NCI-H345 treated with DMSO at 0.1 percent for 48 hours (cell line): ENCODE data around the gene VAPB.
"Not testable (repeated sequence)": the region's sequence is repeated elsewhere in the genome, so short reads cannot be mapped to it uniquely, and the experiment has no call there.

Experiments used
- DNase-seq: peaks from one replicate; lab custom pipeline; 2025; ENCODE audit not compliant: unreplicated experiment; lab: John Stamatoyannopoulos, UW

Gene VAPB

DNA sequence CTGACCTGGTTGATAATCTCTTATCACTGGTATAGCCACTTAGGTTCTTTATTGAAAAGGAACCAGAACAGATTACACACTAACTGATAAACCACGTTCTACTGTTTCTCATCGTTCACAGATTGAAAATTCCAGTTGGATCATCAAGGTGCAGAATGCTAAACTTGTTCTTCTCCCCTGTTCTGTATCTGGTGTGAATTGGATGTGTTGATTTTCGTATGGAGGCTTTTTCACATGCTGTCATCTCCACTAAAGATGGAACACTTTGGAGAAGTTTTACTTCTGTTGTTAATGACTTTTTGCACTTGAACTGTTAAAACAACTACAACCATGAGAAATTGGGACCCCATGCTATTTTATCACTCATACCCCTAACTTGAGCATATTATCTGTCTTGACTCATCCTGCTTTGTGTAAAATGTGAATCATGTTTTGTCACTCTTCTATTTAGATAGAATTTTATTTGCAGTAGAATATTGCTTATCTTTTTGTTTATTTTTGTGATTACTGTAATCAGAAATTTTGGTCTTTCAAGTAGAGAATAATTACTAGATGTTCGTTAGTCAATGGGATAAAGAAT, 17.5 kb downstream of the VAPB start:
- DNase-seq = no peak

- no peak for DNase-seq
Measured at GRCh38 chr20:58407201-58407873, 18.3 kb downstream of the VAPB start.

- no peak for DNase-seq
Measured at GRCh38 chr20:58407966-58408557, 19.0 kb downstream of the VAPB start.

DNA sequence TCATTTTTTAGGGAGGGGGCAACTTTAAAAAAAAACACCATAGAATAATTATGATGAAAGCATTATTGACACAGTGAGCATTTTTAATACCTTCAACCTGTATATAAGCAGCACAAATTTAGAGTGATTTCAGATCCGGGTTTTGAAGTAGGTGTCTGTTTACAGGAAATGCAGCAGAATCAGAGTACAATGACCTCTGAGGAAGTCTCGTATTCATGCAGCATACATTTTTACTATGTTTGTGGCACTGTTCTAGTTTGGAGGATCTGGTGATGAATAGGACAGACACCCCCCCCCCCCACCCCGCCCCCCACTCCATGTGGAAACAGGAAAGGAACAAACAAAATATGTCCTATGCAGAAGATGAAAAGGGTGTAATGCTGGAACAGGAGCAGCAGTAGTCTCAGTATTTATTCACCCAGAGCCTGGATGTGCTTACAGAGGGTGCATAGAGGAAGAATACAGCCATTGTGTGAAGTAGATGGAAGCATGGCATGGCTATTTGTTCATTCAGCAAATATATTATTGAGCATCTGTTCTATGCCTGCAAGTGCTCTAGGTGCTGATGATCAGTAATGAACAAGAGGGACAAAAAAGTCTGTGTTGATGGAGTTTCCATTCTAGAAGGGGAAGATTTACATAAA, 19.7 kb downstream of the VAPB start:
- DNase-seq = no peak

DNA sequence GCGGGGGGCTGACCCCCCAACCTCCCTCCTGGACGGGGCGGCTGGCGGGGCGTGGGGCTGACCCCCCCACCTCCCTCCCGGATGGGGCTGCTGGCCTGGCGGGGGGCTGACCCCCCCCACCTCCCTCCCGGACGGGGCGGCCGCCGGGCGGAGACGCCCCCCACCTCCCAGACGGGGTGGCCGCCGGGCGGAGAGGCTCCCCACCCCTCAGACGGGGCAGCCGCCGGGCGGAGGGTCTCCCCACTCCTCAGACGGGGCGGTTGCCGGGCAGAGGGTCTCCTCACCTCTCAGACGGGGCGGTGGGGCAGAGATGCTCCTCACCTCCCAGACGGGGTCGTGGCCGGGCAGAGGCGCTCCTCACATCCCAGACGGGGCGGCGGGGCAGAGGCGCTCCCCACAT, 25.2 kb downstream of the VAPB start:
- DNase-seq = not testable (repeated sequence)

DNA sequence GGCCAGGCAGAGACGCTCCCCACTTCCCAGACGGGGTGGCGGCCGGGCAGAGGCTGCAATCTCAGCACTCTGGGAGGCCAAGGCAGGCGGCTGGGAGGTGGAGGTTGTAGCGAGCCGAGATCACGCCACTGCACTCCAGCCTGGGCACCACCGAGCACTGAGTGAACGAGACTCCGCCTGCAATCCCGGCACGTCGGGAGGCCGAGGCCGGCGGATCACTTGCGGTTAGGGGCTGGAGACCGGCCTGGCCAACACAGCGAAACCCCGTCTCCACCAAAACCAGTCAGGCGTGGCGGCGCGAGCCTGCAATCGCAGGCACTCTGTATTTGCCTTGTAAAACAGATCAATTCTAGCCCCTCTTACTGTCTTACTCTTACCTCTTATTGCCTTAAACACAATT, 25.8 kb downstream of the VAPB start:
- DNase-seq = not testable (repeated sequence)

- DNase-seq = no peak
Measured at GRCh38 chr20:58416057-58416456, 27.0 kb downstream of the VAPB start.

DNA sequence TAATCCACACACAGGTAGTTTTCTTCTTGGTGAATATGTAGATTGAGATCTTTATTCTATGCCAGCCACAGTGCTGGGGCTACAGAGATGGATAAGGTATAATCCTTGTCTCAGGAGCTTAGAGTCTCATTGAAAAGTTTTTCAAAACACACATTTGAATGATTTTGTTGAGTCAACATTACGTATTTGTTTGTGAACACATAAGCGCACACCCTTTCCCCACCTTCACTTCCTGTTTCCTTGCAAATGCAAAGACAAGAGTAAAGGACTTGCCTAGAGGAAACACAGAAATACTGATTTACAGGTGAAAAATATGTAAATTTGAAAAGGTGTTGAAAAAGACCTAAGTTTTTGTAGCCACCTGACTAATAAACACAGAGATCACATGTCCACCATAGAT, 27.8 kb downstream of the VAPB start:
- DNase-seq = no peak

DNA sequence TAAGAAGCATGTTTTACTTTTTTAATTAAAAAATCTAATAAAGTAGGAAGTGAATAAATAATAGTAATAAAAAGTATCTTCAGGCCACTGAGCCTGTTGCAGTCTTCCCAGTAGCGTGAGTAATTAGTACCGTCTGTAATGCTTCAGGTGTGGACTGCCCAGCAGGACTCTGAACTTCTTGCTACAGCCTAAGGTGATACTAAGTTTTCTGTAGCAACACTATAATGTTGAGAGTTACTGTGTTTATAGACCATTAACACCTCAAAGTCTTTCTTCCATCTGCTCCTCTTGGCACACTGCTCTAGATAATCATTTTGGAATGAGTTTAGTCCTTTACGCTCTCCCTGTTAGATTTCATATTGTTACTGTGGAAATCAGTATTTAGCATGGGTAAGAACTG, 28.4 kb downstream of the VAPB start:
- DNase-seq = no peak

DNA sequence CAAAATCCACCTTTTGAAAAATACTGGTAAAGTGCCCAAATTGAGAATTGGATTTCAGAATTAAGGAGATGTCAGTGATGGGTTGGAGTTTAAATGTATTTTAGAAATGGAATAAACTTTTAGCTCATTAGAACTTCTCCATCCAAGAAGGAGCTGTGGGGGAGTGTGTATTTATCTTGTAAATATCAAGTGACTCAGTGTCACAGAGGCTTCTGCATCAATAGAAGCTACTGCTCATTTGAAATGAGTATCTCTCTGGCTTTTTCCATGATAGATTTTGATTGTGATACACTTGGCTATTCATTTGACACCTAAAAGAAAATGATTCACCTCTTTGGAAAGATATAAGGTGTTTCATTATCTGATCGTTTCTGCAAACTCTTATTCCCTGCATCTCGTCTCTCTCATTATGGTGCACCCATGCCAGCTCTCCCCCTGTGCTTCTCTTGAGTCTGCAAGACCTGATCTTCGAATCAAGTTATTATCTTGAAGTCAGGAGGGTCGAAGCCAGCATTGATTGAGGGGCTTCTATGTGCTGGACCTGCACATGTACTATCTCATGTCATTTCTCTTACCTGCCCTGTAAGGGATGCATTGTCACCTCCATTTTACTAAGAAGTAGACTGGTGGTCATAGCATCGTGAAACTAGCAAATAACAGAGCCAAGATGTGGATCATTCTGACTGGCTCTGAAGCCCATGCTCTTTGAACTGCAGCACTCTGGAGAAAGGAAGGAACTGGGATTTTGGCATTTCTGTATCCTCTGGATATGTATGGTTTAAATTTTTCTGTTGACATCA, 30.1 kb downstream of the VAPB start:
- DNase-seq = no peak

GRCh38 chr20:58420798-58421496, 31.9 kb downstream of the VAPB start:
- DNase-seq = no peak

DNA sequence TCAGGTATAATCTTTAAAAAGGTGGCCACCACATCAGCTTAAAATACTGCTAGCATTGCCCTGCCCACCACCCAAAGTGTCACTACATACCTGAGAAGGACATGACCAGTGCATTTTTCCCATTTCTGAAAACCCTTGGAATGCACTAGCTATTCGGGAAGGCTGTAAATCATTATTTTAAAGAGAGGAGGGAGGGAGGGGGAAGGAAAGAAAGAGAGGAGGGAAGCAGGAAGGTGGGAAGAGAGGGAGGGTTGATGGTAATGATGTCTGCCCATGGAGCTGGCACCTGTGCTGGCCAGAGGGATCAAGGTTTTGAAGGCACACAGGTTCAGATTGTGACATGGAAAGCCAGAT, 32.4 kb downstream of the VAPB start:
- DNase-seq = no peak

DNA sequence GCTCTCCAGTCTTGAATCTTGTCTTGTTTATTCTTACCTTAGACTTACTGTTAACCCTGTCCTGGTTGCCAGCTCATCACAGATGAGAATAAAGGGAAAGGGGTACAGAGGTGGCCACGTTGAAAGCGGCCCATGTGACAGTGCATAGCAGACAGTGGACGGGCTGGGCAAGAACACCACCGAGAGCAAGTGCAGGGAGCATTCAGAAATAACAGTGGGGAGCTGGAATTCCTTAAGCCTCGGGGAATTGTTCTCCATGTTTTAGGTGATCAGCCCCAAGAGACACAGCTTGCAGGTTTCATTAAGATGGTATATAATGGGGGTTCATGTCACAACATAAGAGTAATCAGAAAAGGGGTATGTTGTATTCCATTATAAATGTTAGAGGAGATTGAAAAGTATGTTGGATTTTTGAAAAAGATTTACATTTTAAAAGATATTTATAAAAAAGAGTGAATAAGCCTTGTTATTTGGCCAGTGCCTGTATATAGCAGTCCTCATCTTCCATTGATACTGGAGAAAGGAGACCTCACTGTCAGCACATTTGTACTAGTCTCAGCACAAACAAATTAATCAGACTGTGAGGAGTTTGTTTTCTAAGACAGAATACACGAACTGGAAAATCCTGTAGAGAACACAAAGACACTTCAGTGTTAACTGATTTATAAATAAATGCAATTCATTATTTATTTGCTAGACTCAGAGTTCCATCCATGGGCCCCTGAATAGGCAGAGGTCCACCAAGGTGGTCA, 35.4 kb downstream of the VAPB start:
- no peak for DNase-seq

- not testable (repeated sequence) for DNase-seq
Measured at GRCh38 chr20:58427571-58427970, 38.5 kb downstream of the VAPB start.

GRCh38 chr20:58428364-58428763, 39.3 kb downstream of the VAPB start:
- DNase-seq = no peak

- DNase-seq = no peak
Measured at GRCh38 chr20:58429303-58429702, 40.3 kb downstream of the VAPB start.

- DNase-seq = no peak
Measured at GRCh38 chr20:58431134-58431533, 42.1 kb downstream of the VAPB start.

- DNase-seq = no peak
Measured at GRCh38 chr20:58432186-58432954, 43.3 kb downstream of the VAPB start.

DNA sequence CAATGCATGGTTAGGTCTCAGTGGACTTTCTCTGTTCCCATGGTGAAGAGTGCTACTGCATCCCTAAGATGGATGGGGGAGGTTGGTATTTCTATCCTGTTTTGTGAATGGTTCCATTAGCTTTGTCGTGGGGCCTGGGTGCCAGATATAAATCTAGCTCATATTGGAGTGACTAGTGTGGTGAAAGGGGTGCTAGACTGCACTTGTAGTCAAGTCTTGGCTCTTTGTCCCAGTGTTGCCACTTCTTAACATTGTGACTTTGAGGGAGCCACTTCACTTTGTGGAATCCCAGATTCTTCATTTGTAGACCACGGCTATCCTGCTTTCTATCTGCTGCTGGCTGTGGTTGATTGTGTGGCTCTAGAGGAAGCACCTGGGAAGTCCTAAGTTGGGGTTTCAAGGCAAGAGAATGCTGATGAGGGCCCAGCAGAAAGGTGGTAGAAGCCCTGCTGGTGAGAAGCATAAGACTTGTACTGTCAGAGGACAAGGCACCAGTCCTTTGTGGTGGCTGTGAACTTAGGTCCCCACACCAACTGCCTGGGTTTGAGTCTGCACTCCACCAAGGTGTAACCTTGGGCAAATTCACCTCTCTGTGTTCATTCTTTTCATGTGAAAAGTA, 44.1 kb downstream of the VAPB start:
- no peak for DNase-seq
